Liver (tissue), 9 donors: Measurements from ENCODE around the gene MID1. TPM values are rescaled to one million over a fixed set of nuclear protein-coding genes. Genes with fewer than 3 reads are reported as not detected.

Source experiments
- DNase-seq: peaks from one replicate; pipeline ENCODE4 v3.0.0-alpha.2; 2017; ENCODE audit warnings: low spot score
- H3K27ac ChIP-seq, 2 donors: one replicate each; pipeline ENCODE4 v1.7.0; 2013; ENCODE audit warnings: inconsistent platforms in 2 of 2, low read length in 2 of 2, control low read depth in 1 of 2, low read depth in 1 of 2, mild to moderate bottlenecking in 1 of 2
- H3K27me3 ChIP-seq, 4 donors: one replicate each; pipeline versions ENCODE4 v1.6.1 to v1.7.0; 2013; ENCODE audit warnings: low read length in 3 of 4, inconsistent platforms in 1 of 4, mild to moderate bottlenecking in 1 of 4, moderate library complexity in 1 of 4; ENCODE audit not compliant: control insufficient read depth in 4 of 4, insufficient read depth in 4 of 4
- H3K36me3 ChIP-seq, 4 donors: one replicate each; pipeline versions ENCODE4 v1.6.1 to v1.7.0; 2013; ENCODE audit warnings: low read length in 3 of 4, mild to moderate bottlenecking in 3 of 4, low read depth in 1 of 4, moderate library complexity in 1 of 4; ENCODE audit not compliant: control insufficient read depth in 4 of 4, insufficient read depth in 3 of 4
- H3K4me1 ChIP-seq, 4 donors: one replicate each; pipeline versions ENCODE4 v1.6.1 to v1.7.0; 2013; ENCODE audit warnings: low read length in 3 of 4, mild to moderate bottlenecking in 3 of 4, moderate library complexity in 1 of 4; ENCODE audit not compliant: control insufficient read depth in 4 of 4, insufficient read depth in 4 of 4
- H3K4me3 ChIP-seq, 3 donors: one replicate each; pipeline versions ENCODE4 v1.6.1 to v1.7.0; 2013; ENCODE audit warnings: low read length in 3 of 3, control low read depth in 1 of 3, low read depth in 1 of 3, mild to moderate bottlenecking in 1 of 3
- H3K9ac ChIP-seq, 2 donors: one replicate each; pipeline ENCODE4 v1.7.0; 2013; ENCODE audit warnings: low read length in 2 of 2, mild to moderate bottlenecking in 2 of 2, moderate library complexity in 2 of 2, control low read depth in 1 of 2, low read depth in 1 of 2
- H3K9me3 ChIP-seq, 4 donors: one replicate each; pipeline versions ENCODE4 v1.6.1 to v1.7.0; 2013; ENCODE audit warnings: low read length in 3 of 4; ENCODE audit not compliant: control insufficient read depth in 4 of 4
- EGR1 ChIP-seq, 2 donors: IDR thresholded peaks; 2 replicates each; pipeline ENCODE4 v1.6.1; 2016 to 2018; ENCODE audit warnings: antibody characterized with exemption in 2 of 2, low read depth in 2 of 2
- FOXA1 ChIP-seq: IDR thresholded peaks from 2 replicates; pipeline ENCODE4 v1.6.1; 2016; ENCODE audit warnings: antibody characterized with exemption
- FOXA2 ChIP-seq: IDR thresholded peaks from 2 replicates; pipeline ENCODE4 v1.6.1; 2016; ENCODE audit warnings: antibody characterized with exemption
- GABPA ChIP-seq, 2 donors: IDR thresholded peaks in 1 of 2; conservative IDR thresholded peaks in 1 of 2; 2 replicates each; pipeline ENCODE4 v1.6.1; 2016; ENCODE audit warnings: antibody characterized with exemption in 2 of 2, mild to moderate bottlenecking in 1 of 2, moderate library complexity in 1 of 2
- HNF4A ChIP-seq, 2 donors: conservative IDR thresholded peaks; 2 replicates each; pipeline ENCODE4 v1.6.1; 2016; ENCODE audit warnings: antibody characterized with exemption in 2 of 2, mild to moderate bottlenecking in 2 of 2
- HNF4G ChIP-seq: IDR thresholded peaks from 2 replicates; pipeline ENCODE4 v1.6.1; 2016; ENCODE audit warnings: antibody characterized with exemption
- JUND ChIP-seq, 2 donors: IDR thresholded peaks; 2 replicates each; pipeline ENCODE4 v1.6.1; 2016; ENCODE audit warnings: antibody characterized with exemption in 2 of 2
- NR2F2 ChIP-seq: IDR thresholded peaks from 2 replicates; pipeline ENCODE4 v1.6.1; 2016; ENCODE audit warnings: antibody characterized with exemption
- RAD21 ChIP-seq, 2 donors: IDR thresholded peaks; 2 replicates each; pipeline ENCODE4 v1.6.1; 2016; ENCODE audit warnings: antibody characterized with exemption in 2 of 2, mild to moderate bottlenecking in 2 of 2
- RXRA ChIP-seq, 2 donors: IDR thresholded peaks; 2 replicates each; pipeline ENCODE4 v1.6.1; 2017 to 2018; ENCODE audit warnings: antibody characterized with exemption in 2 of 2, mild to moderate bottlenecking in 1 of 2
- SP1 ChIP-seq: IDR thresholded peaks from 2 replicates; pipeline ENCODE4 v1.6.1; 2018; ENCODE audit warnings: antibody characterized with exemption, mild to moderate bottlenecking
- TAF1 ChIP-seq: conservative IDR thresholded peaks from 2 replicates; pipeline ENCODE4 v1.6.1; 2016; ENCODE audit warnings: antibody characterized with exemption, mild to moderate bottlenecking
- YY1 ChIP-seq: IDR thresholded peaks from 2 replicates; pipeline ENCODE4 v1.6.1; 2016; ENCODE audit warnings: antibody characterized with exemption, mild to moderate bottlenecking
- WGBS: extraction: QIAGEN DNeasy Blood & Tissue Kit; methylation state at CpG from one replicate; pipeline ENCODE4 v1.1.7; 2013; 5-methylcytosine and 5-hydroxymethylcytosine counted together
- polyA plus RNA-seq, 2 donors: library from polyadenylated mRNA; stranded (reverse) in 1 of 2; unstranded in 1 of 2; fragments of 200-250 nt in 1 of 2; fragments of >200 nt in 1 of 2; fragmentation: Nextera tagmentation in 1 of 2; extraction: Ambion mirVana in 1 of 2; gene quantifications; one replicate each; pipeline versions ENCODE4 v1.2.1 to v1.2.3, GENCODE V29; 2013 to 2015
- total RNA-seq, 2 donors: library from RNA; depleted of rRNA; stranded (reverse); fragments of >200 nt; gene quantifications; one replicate each; pipeline ENCODE4 v1.2.3, GENCODE V29; 2014
- TF ChIP-seq, protein P1 (sequence below): fragments of 150-350 bp; IDR thresholded peaks from 2 replicates; pipeline ENCODE4 v1.5.1; 2017; ENCODE audit warnings: improper control_type of control experiment, low read depth, low read length; ENCODE audit not compliant: missing input control
- TF ChIP-seq, protein P2 (sequence below): IDR thresholded peaks from 2 replicates; pipeline ENCODE4 v1.6.1; 2016; ENCODE audit warnings: antibody characterized with exemption
- TF ChIP-seq, protein P3 (sequence below): IDR thresholded peaks from 2 replicates; pipeline ENCODE4 v1.6.1; 2016; ENCODE audit warnings: antibody characterized with exemption
- TF ChIP-seq, protein P4 (sequence below): IDR thresholded peaks from 2 replicates; pipeline ENCODE4 v1.6.1; 2016; ENCODE audit warnings: antibody characterized with exemption, mild to moderate bottlenecking
- TF ChIP-seq, protein P5 (sequence below): IDR thresholded peaks from 2 replicates; pipeline ENCODE4 v1.6.1; 2016; ENCODE audit warnings: antibody characterized with exemption
- donor health status: healthy.
- donor health status: healthy.
- donor health status: healthy.
- donor health status: healthy.
- donor health status: healthy.

Gene MID1
- total and polyA plus RNA-seq, 4 donors, result 1.8 to 7.9 (median 4.2) TPM

DNA sequence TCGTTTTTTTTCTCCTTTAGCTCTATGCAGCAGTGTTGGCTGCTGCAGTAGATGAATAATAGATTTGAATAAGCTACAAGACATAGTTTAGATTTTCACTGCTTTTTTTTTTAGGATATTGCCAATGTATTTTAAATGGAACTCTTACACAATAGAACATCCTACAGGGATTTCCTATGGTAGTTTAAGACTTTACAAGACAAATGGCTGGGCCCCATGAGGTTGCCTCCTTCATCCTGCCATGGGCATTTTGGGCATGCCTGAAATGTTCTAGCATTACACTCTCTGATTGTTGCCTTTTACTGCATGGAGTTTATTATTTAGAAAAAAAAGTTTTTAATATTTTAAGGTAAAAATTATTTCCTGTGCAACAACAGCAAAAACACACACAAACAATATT lies 74.5 kb downstream of the MID1 start:
- DNase-seq, result no peak
- no peak overlapping the region for H3K27ac ChIP-seq
- no peak overlapping the region for H3K9ac ChIP-seq
- no peaks in the 10 kb centered on the region for H3K27me3 ChIP-seq
- H3K4me3 ChIP-seq, result no peak overlapping the region
- no peaks in the 10 kb centered on the region for H3K36me3 ChIP-seq
- 89% methylated on average over 1 of the region's 1 CpG for WGBS
- H3K9me3 ChIP-seq, result no peaks in the 10 kb centered on the region
- peaks cover 0 to 2% (median 0%) of the 10 kb centered on the region in 4 donors for H3K4me1 ChIP-seq
- no peak for TF ChIP-seq EGR1 (IDR thresholded peaks at IDR 0.05; ENCODE audit: low read depth in 2 of 2)
- no peak for TF ChIP-seq TAF1
- TF ChIP-seq GABPA (IDR thresholded peaks at IDR 0.05 in 1 of 2, conservative IDR thresholded peaks at IDR 0.05 in 1 of 2), result no peak
- TF ChIP-seq NR2F2, result no peak
- TF ChIP-seq, protein P1, sequence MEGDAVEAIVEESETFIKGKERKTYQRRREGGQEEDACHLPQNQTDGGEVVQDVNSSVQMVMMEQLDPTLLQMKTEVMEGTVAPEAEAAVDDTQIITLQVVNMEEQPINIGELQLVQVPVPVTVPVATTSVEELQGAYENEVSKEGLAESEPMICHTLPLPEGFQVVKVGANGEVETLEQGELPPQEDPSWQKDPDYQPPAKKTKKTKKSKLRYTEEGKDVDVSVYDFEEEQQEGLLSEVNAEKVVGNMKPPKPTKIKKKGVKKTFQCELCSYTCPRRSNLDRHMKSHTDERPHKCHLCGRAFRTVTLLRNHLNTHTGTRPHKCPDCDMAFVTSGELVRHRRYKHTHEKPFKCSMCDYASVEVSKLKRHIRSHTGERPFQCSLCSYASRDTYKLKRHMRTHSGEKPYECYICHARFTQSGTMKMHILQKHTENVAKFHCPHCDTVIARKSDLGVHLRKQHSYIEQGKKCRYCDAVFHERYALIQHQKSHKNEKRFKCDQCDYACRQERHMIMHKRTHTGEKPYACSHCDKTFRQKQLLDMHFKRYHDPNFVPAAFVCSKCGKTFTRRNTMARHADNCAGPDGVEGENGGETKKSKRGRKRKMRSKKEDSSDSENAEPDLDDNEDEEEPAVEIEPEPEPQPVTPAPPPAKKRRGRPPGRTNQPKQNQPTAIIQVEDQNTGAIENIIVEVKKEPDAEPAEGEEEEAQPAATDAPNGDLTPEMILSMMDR, result no peak
- TF ChIP-seq, protein P2, sequence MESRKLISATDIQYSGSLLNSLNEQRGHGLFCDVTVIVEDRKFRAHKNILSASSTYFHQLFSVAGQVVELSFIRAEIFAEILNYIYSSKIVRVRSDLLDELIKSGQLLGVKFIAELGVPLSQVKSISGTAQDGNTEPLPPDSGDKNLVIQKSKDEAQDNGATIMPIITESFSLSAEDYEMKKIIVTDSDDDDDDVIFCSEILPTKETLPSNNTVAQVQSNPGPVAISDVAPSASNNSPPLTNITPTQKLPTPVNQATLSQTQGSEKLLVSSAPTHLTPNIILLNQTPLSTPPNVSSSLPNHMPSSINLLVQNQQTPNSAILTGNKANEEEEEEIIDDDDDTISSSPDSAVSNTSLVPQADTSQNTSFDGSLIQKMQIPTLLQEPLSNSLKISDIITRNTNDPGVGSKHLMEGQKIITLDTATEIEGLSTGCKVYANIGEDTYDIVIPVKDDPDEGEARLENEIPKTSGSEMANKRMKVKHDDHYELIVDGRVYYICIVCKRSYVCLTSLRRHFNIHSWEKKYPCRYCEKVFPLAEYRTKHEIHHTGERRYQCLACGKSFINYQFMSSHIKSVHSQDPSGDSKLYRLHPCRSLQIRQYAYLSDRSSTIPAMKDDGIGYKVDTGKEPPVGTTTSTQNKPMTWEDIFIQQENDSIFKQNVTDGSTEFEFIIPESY, result no peak
- TF ChIP-seq SP1, result no peak
- no peak for TF ChIP-seq RXRA (IDR thresholded peaks at IDR 0.05)
- TF ChIP-seq JUND (IDR thresholded peaks at IDR 0.05), result no peak
- no peak for TF ChIP-seq HNF4A (conservative IDR thresholded peaks at IDR 0.05)
- no peak for TF ChIP-seq FOXA2
- TF ChIP-seq, protein P3, sequence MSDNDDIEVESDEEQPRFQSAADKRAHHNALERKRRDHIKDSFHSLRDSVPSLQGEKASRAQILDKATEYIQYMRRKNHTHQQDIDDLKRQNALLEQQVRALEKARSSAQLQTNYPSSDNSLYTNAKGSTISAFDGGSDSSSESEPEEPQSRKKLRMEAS, result no peak
- no peak for TF ChIP-seq FOXA1
- no peak for TF ChIP-seq YY1
- TF ChIP-seq, protein P4, sequence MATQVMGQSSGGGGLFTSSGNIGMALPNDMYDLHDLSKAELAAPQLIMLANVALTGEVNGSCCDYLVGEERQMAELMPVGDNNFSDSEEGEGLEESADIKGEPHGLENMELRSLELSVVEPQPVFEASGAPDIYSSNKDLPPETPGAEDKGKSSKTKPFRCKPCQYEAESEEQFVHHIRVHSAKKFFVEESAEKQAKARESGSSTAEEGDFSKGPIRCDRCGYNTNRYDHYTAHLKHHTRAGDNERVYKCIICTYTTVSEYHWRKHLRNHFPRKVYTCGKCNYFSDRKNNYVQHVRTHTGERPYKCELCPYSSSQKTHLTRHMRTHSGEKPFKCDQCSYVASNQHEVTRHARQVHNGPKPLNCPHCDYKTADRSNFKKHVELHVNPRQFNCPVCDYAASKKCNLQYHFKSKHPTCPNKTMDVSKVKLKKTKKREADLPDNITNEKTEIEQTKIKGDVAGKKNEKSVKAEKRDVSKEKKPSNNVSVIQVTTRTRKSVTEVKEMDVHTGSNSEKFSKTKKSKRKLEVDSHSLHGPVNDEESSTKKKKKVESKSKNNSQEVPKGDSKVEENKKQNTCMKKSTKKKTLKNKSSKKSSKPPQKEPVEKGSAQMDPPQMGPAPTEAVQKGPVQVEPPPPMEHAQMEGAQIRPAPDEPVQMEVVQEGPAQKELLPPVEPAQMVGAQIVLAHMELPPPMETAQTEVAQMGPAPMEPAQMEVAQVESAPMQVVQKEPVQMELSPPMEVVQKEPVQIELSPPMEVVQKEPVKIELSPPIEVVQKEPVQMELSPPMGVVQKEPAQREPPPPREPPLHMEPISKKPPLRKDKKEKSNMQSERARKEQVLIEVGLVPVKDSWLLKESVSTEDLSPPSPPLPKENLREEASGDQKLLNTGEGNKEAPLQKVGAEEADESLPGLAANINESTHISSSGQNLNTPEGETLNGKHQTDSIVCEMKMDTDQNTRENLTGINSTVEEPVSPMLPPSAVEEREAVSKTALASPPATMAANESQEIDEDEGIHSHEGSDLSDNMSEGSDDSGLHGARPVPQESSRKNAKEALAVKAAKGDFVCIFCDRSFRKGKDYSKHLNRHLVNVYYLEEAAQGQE, result no peak
- no peak for TF ChIP-seq RAD21 (IDR thresholded peaks at IDR 0.05)
- no peak for TF ChIP-seq HNF4G
- TF ChIP-seq, protein P5, sequence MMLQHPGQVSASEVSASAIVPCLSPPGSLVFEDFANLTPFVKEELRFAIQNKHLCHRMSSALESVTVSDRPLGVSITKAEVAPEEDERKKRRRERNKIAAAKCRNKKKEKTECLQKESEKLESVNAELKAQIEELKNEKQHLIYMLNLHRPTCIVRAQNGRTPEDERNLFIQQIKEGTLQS, result no peak
